Measurements from ENCODE around the gene LGI2.
A peak's percentile ranks its signal among the peaks of the same experiment; 100 is the strongest.

LGI2 gene

DNA sequence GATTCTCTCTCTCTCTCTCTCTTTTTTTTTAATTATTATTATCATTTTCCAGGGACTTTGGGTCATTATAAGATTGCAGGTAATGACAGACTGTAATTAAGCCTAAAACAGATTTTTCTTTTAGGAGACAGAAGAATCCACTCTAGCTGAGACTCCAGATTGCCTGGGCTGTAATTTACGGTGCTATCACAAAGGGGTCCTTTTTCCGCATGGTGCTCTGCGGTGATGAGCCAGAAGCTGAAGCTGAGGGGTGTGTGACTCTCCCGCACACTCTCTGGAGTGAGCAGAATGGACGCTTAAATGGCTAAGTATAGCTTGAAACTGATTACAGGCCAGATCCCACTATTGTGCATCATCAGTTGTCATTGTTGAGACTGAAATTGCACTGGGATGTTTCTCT is 50.0 kb downstream of the LGI2 start:
- TF ChIP-seq EZH2phosphoT487 (IDR thresholded peaks at IDR 0.05; ENCODE audit: low read length) (no peak), CTCF (IDR thresholded peaks at IDR 0.05; ENCODE audit: low read length) (no peak), EZH2 (optimal IDR thresholded peaks at IDR 0.05; ENCODE audit: low read depth, low read length) (no peak)
- Histone ChIP-seq H3K36me3 (replicated peaks; ENCODE audit: insufficient read depth, low read length) (no peaks in the 10 kb centered on the region), H3K4me3 (ENCODE audit: low read length) (no peak overlapping the region), H3K4me1 (ENCODE audit: low read length) (peaks cover 17% of the 10 kb centered on the region), H3K79me2 (ENCODE audit: low read length) (no peaks in the 10 kb centered on the region), H4K20me1 (ENCODE audit: insufficient read depth, low read length) (no peaks in the 10 kb centered on the region), H3K4me2 (ENCODE audit: low read depth, low read length) (no peak overlapping the region), H3F3A (ENCODE audit: insufficient read depth, low read length) (no peaks in the 10 kb centered on the region), H3K9ac (ENCODE audit: low read length) (no peak overlapping the region), H3K9me2 (replicated peaks; ENCODE audit: insufficient read depth, low read length) (no peaks in the 10 kb centered on the region), H3K9me3 (replicated peaks; ENCODE audit: insufficient read depth, low read length) (no peaks in the 10 kb centered on the region), H3K27me3 (replicated peaks; ENCODE audit: insufficient read depth, low read length) (no peaks in the 10 kb centered on the region), H3K27ac (ENCODE audit: low read length) (no peak overlapping the region), H2AFZ (ENCODE audit: low read length) (no peak overlapping the region)
- no peak for DNase-seq

- Histone ChIP-seq H3K9me2 (replicated peaks; ENCODE audit: insufficient read depth, low read length) (no peaks in the 10 kb centered on the region), H3K27ac (ENCODE audit: low read length) (no peak overlapping the region), H3F3A (ENCODE audit: insufficient read depth, low read length) (no peaks in the 10 kb centered on the region), H3K9me3 (replicated peaks; ENCODE audit: insufficient read depth, low read length) (no peaks in the 10 kb centered on the region), H3K79me2 (ENCODE audit: low read length) (no peaks in the 10 kb centered on the region), H4K20me1 (ENCODE audit: insufficient read depth, low read length) (no peaks in the 10 kb centered on the region), H3K4me2 (ENCODE audit: low read depth, low read length) (peak overlapping the region; percentile 42; the same call in 1 of the 2 replicates), H3K4me3 (ENCODE audit: low read length) (peak overlapping the region; percentile 43), H3K9ac (ENCODE audit: low read length) (peak overlapping the region; percentile 25; the same call in 1 of the 2 replicates), H3K27me3 (replicated peaks; ENCODE audit: insufficient read depth, low read length) (no peaks in the 10 kb centered on the region), H3K36me3 (replicated peaks; ENCODE audit: insufficient read depth, low read length) (no peaks in the 10 kb centered on the region), H3K4me1 (ENCODE audit: low read length) (peaks cover 17% of the 10 kb centered on the region), H2AFZ (ENCODE audit: low read length) (peak overlapping the region; percentile 54)
- TF ChIP-seq EZH2 (optimal IDR thresholded peaks at IDR 0.05; ENCODE audit: low read depth, low read length) (no peak), CTCF (IDR thresholded peaks at IDR 0.05; ENCODE audit: low read length) (peak; percentile 90)
- DNase-seq = peak; percentile 79
Measured at GRCh38 chr4:24980064-24980690, 50.6 kb downstream of the LGI2 start.

DNA sequence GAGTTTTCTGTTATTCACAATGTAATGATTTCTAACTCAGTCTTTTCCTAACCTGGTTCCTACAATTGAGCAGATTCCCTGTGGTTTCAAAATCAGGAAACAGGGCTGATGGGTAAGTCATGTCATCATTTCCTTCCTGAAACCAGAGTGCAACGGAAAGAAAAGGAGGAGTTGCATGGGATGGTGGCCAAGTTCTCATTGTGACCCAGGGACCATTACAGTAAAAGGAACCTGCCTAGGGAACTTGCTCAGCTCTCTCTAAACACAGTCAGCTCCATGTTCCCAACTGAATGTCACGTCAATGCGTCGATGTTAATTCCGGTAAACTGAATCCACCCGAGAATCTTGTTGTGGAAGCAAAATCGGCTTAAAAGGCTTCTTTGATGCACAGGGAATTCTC is 51.2 kb downstream of the LGI2 start:
- TF ChIP-seq EZH2phosphoT487 (IDR thresholded peaks at IDR 0.05; ENCODE audit: low read length) (no peak), CTCF (IDR thresholded peaks at IDR 0.05; ENCODE audit: low read length) (no peak), EZH2 (optimal IDR thresholded peaks at IDR 0.05; ENCODE audit: low read depth, low read length) (no peak)
- peak overlapping the region; percentile 42 for H3K4me2 ChIP-seq (ENCODE audit: low read depth, low read length)
- no peaks in the 10 kb centered on the region for H3K9me3 ChIP-seq (replicated peaks; ENCODE audit: insufficient read depth, low read length)
- H3K27me3 ChIP-seq (replicated peaks; ENCODE audit: insufficient read depth, low read length) = no peaks in the 10 kb centered on the region
- H3K4me1 ChIP-seq (ENCODE audit: low read length) = peaks cover 17% of the 10 kb centered on the region
- H3K4me3 ChIP-seq (ENCODE audit: low read length) = peak overlapping the region; percentile 20; the same call in 1 of the 2 replicates
- peak overlapping the region; percentile 19; the same call in 1 of the 2 replicates for H2AFZ ChIP-seq (ENCODE audit: low read length)
- H4K20me1 ChIP-seq (ENCODE audit: insufficient read depth, low read length) = no peaks in the 10 kb centered on the region
- H3K36me3 ChIP-seq (replicated peaks; ENCODE audit: insufficient read depth, low read length) = no peaks in the 10 kb centered on the region
- DNase-seq = no peak
- H3K9ac ChIP-seq (ENCODE audit: low read length) = no peak overlapping the region
- H3K9me2 ChIP-seq (replicated peaks; ENCODE audit: insufficient read depth, low read length) = no peaks in the 10 kb centered on the region
- no peaks in the 10 kb centered on the region for H3F3A ChIP-seq (ENCODE audit: insufficient read depth, low read length)
- H3K79me2 ChIP-seq (ENCODE audit: low read length) = no peaks in the 10 kb centered on the region
- no peak overlapping the region for H3K27ac ChIP-seq (ENCODE audit: low read length)

Measured in MM.1S (cell line).